ENCODE results near the gene DOCK9. TPM values are rescaled to one million over a fixed set of nuclear protein-coding genes. Genes with fewer than 3 reads are reported as not detected.
A peak's percentile ranks its signal among the peaks of the same experiment; 100 is the strongest.

DOCK9 gene
- total and polyA plus RNA-seq, 9 of the 15 experiments (the other 6 are each of a cell fraction or from before 2014, with no cell fraction given): 3.5 to 25.3 (median 16.7) TPM

- TF ChIP-seq MTF1 (CRISPR knock-in tag; IDR thresholded peaks at IDR 0.05; ENCODE audit: borderline replicate concordance): no peak
- no peak for TF ChIP-seq EWSR1 (IDR thresholded peaks at IDR 0.05; ENCODE audit: borderline replicate concordance, low read depth, partially characterized antibody)
- TF ChIP-seq CREB1 (IDR thresholded peaks at IDR 0.05): no peak
- no peak for TF ChIP-seq CREB1 (CRISPR knock-in tag; IDR thresholded peaks at IDR 0.05)
- TF ChIP-seq TFAP4 (CRISPR knock-in tag; IDR thresholded peaks at IDR 0.05; ENCODE audit: borderline replicate concordance): no peak
- no peak for TF ChIP-seq NR4A1 (CRISPR knock-in tag; IDR thresholded peaks at IDR 0.05)
- TF ChIP-seq NR4A1 (tag; IDR thresholded peaks at IDR 0.05): no peak
- TF ChIP-seq ETS2 (tag; IDR thresholded peaks at IDR 0.05; ENCODE audit: borderline replicate concordance, poor library complexity, severe bottlenecking): no peak
- no peak for TF ChIP-seq PHB2 (IDR thresholded peaks at IDR 0.05; ENCODE audit: low read depth)
- Histone ChIP-seq H4K20me1 (replicated peaks; ENCODE audit: control insufficient read depth, insufficient read depth, low read length) (no peaks in the 10 kb centered on the region), H3K79me2 (ENCODE audit: control insufficient read depth, insufficient read depth, low read length) (no peaks in the 10 kb centered on the region), H3K4me1 (replicated peaks in 1 of 2; ENCODE audit: control insufficient read depth in 2 of 2, insufficient read depth in 2 of 2, low read length in 2 of 2) (no peaks in the 10 kb centered on the region; a peak in 1 of 5 replicates), H3K9me3 (replicated peaks; ENCODE audit: control insufficient read depth, insufficient read depth, low read depth, low read length) (no peaks in the 10 kb centered on the region), H3K4me2 (ENCODE audit: insufficient read depth, low read length) (no peak overlapping the region), H3K36me3 (ENCODE audit: control insufficient read depth, insufficient read depth, low read length) (no peaks in the 10 kb centered on the region), H2AFZ (ENCODE audit: low read depth, low read length) (no peak overlapping the region), H3K27me3 (ENCODE audit: control insufficient read depth in 2 of 2, insufficient read depth in 2 of 2, low read length in 2 of 2) (no peaks in the 10 kb centered on the region), H3K9ac (ENCODE audit: insufficient read depth in 1 of 2, low read depth in 2 of 2, low read length in 2 of 2) (peak overlapping the region in 1 of 2 experiments; percentile 36; a peak in 1 of 4 replicates), H3K4me3 (no peak overlapping the region), H3K27ac (ENCODE audit: extremely low read depth, low read depth, low read length) (no peak overlapping the region), H3K9me1 (ENCODE audit: control insufficient read depth, insufficient read depth, low read length) (no peaks in the 10 kb centered on the region)
- in situ Hi-C loops (cut with MboI) (no loop called here), intact Hi-C loops (cut with micrococcal nuclease) (no loop called here)
- WGBS (ENCODE audit: insufficient coverage, low coverage, missing lambda C conversion rate): 66% methylated on average over 8 of the region's 8 CpGs
- ChIA-PET CTCF (ENCODE audit: low intra/inter-chr PET ratio) (no interaction called here), POLR2A (interaction anchor here (1.0 to 1.2 kb wide), 2 partner anchors 10 to 14 kb away, joined by 3 read pairs; no protein-coding TSS in a partner anchor)
- DNase-seq (ENCODE audit: extremely low read depth in 1 of 4, low spot score in 3 of 4): no peak
- ATAC-seq: no peak; the same call in 2 of the 3 replicates
- FAIRE-seq: no peak
- no TSS peak for BruUV-seq (replicated peaks)
These were observed 47.7 kb downstream of the DOCK9 start for GRCh38 chr13:98930151-98930591.

All from K562 (cell line).